ENCODE measurements around the gene LRRC74A. TPM values are rescaled to one million over a fixed set of nuclear protein-coding genes. Genes with fewer than 3 reads are reported as not detected.
A peak's percentile ranks its signal among the peaks of the same experiment; 100 is the strongest.

Gene LRRC74A
- total RNA-seq, 4 donors from 2014 or later: not detected

DNA sequence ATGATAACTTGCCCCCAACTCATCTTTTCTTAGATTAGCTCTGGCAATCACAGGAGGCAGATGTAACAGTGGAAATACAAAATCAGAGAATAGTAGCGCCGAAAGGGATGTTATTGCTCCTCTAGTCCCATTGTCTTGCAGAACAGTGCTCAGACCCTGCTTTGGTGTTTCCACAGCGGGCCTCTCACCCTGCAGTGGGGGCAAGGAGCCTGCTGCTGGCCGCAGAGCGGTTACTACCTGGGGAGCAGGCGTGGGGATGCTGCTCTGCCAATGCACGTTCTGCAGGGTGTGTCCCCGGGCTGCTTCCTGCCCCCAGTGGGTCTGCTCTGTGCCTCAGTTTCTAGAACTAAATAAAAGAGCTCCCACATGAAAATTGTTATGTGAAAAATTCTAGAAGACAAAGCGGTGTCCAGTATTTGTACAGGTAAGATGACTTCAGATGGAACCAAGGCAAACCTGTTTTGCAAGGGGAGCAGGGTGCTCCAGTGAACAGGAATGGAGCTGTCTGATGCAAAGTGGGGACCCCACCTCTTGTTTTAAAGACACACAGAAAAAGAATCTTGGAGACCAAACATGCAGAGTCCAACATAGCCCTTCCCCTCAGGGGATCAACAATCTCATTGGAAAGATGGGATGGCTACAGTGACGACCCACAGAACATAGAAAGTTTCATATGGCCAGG, 35.5 kb downstream of the LRRC74A start:
- intact Hi-C loops (cut with DNase I): no loop called here
- Histone ChIP-seq H3K4me1 (peaks cover 5 to 24% (median 11%) of the 10 kb centered on the region in 4 donors), H3K27ac (replicated peaks in 1 of 4) (no peak overlapping the region), H3K36me3 (no peaks in the 10 kb centered on the region), H3K9me3 (no peaks in the 10 kb centered on the region), H3K4me3 (no peak overlapping the region), H3K27me3 (peaks cover 0 to 7% (median 0%) of the 10 kb centered on the region in 4 donors)
- DNase-seq (ENCODE audit: extremely low spot score): no peak
- WGBS: 59% methylated on average over 10 of the region's 10 CpGs
- TF ChIP-seq POLR2A (IDR thresholded peaks at IDR 0.05; ENCODE audit: low read depth) (no peak), EP300 (IDR thresholded peaks at IDR 0.05) (no peak), POLR2AphosphoS5 (IDR thresholded peaks at IDR 0.05) (no peak)
- TF ChIP-seq, protein P1, sequence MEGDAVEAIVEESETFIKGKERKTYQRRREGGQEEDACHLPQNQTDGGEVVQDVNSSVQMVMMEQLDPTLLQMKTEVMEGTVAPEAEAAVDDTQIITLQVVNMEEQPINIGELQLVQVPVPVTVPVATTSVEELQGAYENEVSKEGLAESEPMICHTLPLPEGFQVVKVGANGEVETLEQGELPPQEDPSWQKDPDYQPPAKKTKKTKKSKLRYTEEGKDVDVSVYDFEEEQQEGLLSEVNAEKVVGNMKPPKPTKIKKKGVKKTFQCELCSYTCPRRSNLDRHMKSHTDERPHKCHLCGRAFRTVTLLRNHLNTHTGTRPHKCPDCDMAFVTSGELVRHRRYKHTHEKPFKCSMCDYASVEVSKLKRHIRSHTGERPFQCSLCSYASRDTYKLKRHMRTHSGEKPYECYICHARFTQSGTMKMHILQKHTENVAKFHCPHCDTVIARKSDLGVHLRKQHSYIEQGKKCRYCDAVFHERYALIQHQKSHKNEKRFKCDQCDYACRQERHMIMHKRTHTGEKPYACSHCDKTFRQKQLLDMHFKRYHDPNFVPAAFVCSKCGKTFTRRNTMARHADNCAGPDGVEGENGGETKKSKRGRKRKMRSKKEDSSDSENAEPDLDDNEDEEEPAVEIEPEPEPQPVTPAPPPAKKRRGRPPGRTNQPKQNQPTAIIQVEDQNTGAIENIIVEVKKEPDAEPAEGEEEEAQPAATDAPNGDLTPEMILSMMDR (IDR thresholded peaks at IDR 0.05): no peak

DNA sequence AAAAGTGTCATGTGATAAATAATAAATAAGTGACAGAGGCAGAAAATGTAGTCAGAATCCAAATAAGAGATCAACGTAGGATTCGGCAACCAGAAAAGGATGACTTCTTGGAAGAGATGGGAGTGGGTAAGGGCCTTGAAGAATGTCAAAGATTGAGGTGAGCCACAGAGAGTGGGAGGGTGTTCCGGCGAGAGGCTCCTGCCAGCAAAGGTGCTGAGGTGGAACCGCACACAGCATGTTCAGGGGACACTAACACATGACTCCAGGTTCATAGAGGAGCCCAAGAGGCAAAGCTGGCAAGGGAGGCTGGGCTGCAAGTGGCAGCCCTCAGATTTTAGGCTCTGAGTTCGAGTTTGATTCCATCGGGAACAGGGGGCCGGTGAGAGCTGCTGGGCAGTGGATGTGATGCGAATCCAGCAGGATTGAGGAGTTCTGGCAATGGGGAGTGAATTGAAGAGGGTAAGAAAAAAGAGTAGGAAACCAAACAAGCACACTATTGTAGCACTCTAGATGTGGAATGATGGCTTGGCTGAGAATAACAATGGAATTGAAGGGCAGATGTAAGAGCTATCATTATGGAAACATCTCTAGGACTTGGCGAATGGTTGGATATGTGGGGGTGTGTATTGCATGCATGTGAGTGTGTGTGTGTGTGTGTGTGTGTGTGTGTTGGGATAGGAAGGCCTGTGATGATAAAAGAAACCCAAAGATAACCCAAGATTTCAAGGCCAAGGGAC, 36.5 kb downstream of the LRRC74A start:
- Histone ChIP-seq H3K4me1 (peaks cover 9 to 29% (median 13%) of the 10 kb centered on the region in 4 donors), H3K27me3 (peaks cover 0 to 12% (median 0%) of the 10 kb centered on the region in 4 donors), H3K36me3 (no peaks in the 10 kb centered on the region), H3K4me3 (no peak overlapping the region), H3K27ac (replicated peaks in 1 of 4) (no peak overlapping the region), H3K9me3 (no peaks in the 10 kb centered on the region)
- DNase-seq (ENCODE audit: extremely low spot score): no peak
- 88% methylated on average over 10 of the region's 10 CpGs for WGBS
- intact Hi-C loops (cut with DNase I): no loop called here
- TF ChIP-seq POLR2A (IDR thresholded peaks at IDR 0.05; ENCODE audit: low read depth) (no peak), POLR2AphosphoS5 (IDR thresholded peaks at IDR 0.05) (no peak), EP300 (IDR thresholded peaks at IDR 0.05) (no peak)
- TF ChIP-seq, protein P1 (IDR thresholded peaks at IDR 0.05): no peak

DNA sequence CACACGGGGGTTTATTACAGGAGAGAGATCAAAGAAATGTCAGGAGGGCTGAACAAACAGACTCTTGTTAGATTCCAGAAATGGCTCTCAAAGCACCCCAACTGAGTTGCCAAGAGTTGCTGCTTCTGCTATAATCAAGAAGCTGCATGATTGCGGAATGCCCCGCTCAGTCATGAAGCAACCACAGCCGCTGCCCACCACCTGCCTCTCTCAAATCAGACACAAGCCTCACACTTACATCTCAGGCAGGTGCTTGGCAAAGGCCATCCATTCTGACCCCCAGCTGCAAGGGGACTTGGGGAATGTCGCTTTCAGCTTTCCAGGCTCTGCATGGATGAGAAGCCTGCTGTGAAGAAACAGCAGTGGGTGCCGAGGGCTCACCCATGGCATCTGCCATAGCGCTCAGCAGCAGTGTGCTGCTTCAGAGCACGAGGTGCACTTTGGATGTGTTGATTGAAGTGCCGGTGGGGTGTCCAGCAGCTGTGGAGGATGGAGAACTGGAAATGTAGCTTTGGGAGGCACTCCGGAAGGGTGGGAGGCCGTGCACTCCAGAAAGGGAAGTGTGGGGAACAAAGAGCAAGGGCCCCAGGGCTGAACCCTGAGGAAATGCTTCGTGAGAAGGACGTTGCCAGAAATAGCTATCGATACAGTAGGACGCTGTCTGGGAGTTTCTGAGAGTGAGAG, 37.7 kb downstream of the LRRC74A start:
- no peaks in the 10 kb centered on the region for H3K36me3 ChIP-seq
- no peak for DNase-seq (ENCODE audit: extremely low spot score)
- intact Hi-C loops (cut with DNase I): no loop called here
- peak overlapping the region in 3 of 4 donors; percentile 9 to 20 (median 14) for H3K4me3 ChIP-seq
- 37% methylated on average over 14 of the region's 15 CpGs for WGBS
- no peak for TF ChIP-seq EP300 (IDR thresholded peaks at IDR 0.05)
- TF ChIP-seq POLR2AphosphoS5 (IDR thresholded peaks at IDR 0.05): peak; percentile 42 to 58
- no peaks in the 10 kb centered on the region for H3K9me3 ChIP-seq
- H3K27ac ChIP-seq (replicated peaks in 1 of 4): peak overlapping the region; percentile 31 to 68 (median 48)
- H3K4me1 ChIP-seq: peaks cover 13 to 36% (median 14%) of the 10 kb centered on the region in 4 donors
- peaks cover 0 to 24% (median 0%) of the 10 kb centered on the region in 4 donors for H3K27me3 ChIP-seq

GRCh38 chr14:76866456-76866855, 40.2 kb downstream of the LRRC74A start:
- DNase-seq (ENCODE audit: extremely low spot score): no peak
- Histone ChIP-seq H3K9me3 (no peaks in the 10 kb centered on the region), H3K36me3 (no peaks in the 10 kb centered on the region), H3K4me1 (peaks cover 13 to 36% (median 14%) of the 10 kb centered on the region in 4 donors), H3K27ac (replicated peaks in 1 of 4) (no peak overlapping the region), H3K4me3 (no peak overlapping the region), H3K27me3 (peaks cover 0 to 36% (median 0%) of the 10 kb centered on the region in 4 donors)
- WGBS: 68% methylated on average over 5 of the region's 9 CpGs
- TF ChIP-seq, protein P1 (IDR thresholded peaks at IDR 0.05): no peak
- no peak for TF ChIP-seq POLR2AphosphoS5 (IDR thresholded peaks at IDR 0.05)
- no peak for TF ChIP-seq EP300 (IDR thresholded peaks at IDR 0.05)
- no peak for TF ChIP-seq POLR2A (IDR thresholded peaks at IDR 0.05; ENCODE audit: low read depth)
- intact Hi-C loops (cut with DNase I): no loop called here
